NCI-H2196 (cell line): ENCODE measurements around the gene MIDN.
"Not testable (repeated sequence)": the region's sequence is repeated elsewhere in the genome, so short reads cannot be mapped to it uniquely, and the experiment has no call there.

Experiments used
- DNase-seq: peaks from one replicate; lab custom pipeline; 2025; ENCODE audit not compliant: unreplicated experiment; lab: John Stamatoyannopoulos, UW

Gene MIDN

DNA sequence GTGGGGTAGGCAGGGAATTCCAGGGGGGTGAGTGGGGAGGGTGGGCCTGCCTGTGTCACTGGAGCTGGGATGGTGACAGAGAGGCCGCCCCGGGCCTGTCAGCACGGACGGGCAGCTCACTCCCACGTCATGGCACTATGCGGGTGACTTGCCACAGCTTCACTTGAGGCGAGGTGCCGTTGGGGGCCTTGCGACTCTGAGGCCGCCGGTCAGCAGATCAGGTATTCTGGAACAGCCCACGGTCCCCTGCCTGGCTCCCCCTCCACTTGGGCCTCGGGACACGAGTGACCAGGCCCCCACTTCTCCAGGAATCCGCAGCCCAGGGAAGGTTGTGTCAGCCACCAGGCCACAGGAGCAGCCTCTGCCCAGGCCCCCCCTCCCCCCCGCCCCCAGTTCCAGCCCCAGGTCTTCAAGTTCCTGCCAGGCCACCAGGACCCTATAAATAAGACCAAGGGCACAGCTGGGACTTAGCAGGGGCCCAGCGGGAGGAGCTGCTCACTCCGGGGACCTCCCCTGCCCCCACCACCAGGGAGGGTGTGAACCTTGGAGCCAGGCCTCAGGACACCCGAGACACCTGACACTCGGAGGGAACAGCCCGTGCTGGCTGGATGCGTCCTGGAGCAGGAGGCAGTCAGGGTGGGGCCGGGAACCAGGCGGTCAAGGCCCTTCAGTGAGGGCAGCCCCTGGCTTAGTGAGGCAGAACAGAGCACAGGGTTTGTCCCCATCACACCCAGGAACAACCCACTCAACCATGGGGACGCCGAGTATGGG, 2.7 kb upstream of the MIDN start:
- DNase-seq = peak; percentile 12

DNA sequence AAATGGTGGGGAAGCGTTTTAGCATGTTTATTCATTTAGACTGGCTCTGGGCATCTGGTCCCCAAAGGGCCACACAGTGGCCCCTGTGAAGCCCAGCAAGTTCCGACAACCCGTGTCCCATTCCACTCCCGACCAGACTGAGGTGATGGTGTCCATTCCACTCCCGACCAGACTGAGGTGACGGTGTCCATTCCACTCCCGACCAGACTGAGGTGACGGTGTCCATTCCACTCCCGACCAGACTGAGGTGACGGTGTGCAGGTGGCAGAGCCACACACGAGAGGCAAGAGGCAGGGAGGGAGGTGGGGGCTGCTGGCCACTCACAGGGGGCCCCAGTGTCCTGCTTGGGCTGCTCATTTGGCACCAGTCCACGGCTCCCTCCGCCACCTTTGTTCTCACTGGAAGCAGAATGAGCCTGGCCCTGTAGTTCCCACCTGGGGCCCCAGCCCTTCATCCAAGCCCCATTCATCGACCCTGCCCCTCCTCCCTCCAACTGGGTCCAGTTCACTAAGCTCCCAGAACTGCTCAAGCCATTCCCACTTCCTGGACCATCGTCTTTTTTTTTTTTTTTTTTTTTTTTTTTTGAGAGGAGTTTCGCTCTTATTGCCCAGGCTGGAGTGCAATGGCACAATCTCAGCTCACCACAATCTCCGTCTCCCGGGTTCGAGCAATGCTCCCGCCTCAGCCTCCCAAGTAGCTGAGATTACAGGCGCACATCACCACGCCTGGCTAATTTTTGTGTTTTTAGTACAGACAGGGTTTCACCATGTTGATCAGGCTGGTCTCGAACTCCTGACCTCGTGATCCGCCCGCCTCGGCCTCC, 1.9 kb upstream of the MIDN start:
- DNase-seq = not testable (repeated sequence)

DNA sequence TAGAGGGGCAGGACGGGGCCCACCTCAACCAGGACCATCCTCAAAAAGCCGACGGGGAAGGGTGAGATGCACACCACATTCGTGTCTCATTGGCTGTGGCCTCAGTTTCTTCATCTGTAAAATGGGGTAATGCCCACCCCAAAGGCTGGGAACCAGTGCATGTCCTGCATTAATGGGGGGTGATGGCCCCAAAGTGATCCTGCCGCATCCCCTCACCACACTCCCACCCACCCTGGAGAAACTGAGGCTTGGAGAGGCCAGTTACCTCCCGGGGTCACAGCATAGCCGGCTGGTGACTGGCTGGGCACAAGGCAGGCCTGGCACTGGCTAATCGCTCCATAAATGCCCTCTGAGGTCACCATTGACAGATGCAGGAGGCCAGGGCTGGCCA, 640 bp upstream of the MIDN start:
- DNase-seq = no peak

DNA sequence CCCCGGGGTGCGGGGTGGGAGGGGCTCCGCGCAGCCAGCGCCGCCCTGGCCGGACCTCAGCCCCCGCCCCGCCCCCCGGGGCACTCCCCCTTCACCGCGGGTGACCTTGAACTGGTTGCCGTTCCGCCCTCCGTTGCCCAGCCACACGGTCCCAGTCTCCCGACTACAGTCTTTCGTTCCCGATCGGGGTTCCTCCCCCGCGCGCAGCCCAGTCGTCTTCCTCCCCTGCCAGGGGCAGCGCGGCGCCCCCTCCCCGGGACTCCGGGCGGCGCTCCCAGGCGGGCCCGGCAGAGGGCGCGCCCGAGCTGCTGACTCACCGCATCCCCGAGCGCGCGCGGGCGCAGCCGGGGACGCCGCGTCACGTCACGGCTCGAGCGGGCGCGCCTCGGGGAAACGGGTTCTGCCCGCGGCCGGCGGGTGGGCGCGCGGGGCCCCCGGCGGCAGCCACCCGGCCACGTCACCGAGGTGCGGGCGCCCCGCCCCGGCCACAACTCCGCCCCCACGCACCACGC, 459 bp downstream of the MIDN start:
- DNase-seq = peak; percentile 91

DNA sequence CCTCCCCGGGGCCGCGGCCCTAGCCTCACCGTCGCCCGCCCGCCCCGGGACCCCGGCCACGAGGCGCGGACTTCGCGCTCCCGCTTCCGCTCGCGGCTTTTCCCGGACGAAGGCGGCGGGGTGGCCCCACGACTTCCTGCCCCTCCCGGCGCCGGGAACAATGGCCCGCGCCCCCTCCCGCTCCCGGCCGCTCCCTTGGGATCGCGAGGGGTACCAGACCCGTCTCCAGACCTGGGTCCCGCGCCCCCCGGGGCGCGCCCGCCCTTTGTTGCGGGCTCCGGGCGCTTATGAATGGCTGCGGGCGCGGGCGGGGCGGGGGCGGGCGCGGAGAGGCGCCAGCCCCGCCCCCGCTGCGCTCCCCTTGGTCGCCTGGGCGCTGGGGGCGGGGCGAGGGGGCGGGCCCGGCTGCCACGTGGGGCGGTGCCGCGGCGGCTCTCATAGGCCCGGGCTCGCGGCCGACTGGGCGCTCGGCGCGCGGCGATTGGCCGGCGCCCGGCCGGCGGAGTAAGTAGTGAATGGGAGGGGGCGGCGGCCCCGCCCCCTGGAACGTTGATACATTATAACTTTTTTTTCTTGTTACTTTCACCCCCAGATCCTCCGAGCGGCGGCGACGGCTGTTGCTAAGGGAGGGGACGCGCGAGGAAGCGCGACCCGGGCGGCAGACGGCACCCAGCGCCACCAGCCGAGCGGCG, 1.1 kb downstream of the MIDN start:
- DNase-seq = peak; percentile 95

DNA sequence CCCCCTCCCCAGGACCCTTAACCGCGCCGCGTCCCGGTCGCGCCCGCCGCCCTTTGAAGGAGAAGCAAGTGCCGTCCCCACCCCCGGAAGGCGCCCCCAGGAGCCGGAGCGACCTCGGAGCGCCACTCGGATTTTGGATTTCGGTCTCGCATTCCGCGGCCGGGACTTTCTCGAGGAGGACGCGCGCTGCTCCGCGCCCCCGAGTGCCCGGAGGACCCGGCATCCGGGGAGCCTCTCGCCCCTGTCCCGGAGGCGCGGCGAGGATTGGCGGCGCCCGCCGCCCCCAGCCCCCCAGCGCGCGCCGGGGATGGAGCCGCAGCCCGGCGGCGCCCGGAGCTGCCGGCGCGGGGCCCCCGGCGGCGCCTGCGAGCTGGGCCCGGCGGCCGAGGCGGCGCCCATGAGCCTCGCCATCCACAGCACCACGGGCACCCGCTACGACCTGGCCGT, 1.6 kb downstream of the MIDN start:
- DNase-seq = no peak

DNA sequence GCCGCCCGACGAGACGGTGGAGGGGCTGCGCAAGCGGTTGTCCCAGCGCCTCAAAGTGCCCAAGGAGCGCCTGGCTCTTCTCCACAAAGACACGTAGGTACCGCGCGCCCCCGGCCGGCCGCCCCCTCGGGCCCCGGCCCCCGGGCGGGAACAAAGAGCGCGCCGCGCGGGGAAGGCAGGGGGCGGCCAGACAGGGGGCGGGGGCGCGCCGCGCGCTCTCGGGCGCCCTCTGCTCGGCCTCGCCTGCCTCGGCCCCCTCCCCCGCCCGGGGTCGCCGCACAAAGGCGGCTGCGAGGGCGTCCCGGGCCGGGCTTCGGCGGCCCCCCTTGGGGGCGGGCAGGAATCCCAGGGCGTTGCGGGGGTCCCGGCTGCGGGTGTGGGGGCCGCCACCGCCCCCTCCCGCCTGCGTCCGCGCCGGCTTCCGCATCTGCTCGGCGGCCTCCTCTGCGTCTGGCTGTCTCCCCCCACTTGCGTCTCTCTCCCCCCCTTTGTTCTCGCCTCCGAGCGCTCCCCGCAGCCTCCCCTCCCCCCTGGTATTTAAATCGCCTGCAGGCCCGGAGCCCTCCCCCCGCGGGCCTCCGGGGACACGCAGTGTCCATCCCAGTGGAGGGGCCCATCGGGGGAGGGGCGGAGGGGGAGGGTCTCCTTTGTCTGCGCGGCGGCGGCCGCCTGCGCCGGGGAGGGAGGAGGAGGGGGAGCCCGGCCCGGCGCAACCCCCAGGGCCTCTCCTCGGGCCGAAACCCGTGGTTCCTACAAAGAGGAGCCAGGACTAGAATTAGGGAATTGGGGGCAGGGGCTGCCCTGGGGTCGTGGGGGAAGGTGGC, 2.3 kb downstream of the MIDN start:
- peak; percentile 47 for DNase-seq

DNA sequence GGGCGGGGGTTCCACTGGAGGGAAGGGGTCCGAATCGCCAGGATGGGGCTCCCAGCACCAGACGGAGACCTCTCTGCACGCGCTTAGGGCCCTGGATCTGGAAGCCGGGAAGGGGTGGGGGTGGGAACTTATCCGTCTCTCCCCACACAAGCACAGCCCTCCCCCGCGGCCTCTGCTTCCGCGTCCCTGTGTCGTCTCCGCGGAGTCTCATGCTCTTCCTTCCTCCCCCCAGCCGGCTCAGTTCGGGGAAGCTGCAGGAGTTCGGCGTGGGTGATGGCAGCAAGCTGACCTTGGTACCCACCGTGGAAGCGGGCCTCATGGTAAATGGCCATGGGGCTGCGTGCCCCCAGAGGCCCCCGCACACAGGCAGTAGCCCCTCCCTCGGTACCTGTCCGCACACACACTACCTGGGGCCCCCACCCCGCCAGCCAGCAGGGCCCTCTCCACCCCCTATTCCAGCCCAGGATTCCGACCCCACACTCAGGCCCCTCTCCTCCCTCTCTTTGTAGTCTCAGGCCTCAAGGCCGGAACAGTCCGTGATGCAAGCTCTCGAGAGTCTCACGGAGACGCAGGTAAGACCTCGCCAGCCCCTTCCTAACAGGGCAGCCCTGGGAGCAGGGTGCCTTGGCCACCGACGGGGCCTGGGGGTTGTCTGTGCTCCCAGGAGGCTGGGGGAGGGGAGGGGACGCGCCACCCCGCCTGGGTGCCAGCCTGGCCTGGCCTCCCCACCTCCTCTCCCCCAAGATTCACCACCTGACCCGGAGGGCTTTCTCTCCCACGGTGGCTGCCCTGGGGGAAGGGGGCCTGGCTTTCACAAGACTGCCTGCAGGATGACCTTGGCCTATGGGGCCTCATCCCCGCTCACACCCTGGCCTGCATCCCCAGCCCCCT, 3.2 kb downstream of the MIDN start:
- DNase-seq = peak; percentile 57

DNA sequence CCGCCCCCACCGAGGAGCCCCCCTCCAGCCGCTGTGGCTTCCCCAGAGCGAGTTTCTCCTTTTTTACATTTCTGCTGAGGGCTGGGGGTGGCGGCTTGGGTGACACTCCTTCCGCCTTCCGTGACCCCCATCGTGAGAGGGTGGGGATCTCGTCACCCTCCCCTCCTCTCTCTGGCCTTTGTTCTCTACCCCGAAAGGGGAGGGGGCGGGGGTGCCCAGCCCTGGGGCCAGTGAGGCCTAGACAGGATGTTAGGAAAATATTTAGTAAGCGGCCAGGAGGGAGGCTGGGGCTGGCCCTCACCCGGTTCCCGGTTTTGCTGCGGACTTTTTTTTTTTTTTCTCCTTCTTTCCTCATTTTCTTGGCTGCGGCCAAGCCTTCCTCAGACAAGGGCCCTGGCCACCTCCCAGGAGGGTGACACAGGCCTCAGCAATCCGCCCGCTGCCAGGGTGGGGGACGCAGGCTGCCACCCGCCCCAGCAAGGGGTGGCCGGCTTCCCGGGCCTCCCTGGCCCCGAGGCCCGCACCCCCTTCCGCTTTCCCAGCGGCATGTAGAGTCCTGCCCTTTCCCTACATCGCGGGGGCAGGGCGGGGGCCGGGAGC, 3.9 kb downstream of the MIDN start:
- DNase-seq = peak; percentile 83

DNA sequence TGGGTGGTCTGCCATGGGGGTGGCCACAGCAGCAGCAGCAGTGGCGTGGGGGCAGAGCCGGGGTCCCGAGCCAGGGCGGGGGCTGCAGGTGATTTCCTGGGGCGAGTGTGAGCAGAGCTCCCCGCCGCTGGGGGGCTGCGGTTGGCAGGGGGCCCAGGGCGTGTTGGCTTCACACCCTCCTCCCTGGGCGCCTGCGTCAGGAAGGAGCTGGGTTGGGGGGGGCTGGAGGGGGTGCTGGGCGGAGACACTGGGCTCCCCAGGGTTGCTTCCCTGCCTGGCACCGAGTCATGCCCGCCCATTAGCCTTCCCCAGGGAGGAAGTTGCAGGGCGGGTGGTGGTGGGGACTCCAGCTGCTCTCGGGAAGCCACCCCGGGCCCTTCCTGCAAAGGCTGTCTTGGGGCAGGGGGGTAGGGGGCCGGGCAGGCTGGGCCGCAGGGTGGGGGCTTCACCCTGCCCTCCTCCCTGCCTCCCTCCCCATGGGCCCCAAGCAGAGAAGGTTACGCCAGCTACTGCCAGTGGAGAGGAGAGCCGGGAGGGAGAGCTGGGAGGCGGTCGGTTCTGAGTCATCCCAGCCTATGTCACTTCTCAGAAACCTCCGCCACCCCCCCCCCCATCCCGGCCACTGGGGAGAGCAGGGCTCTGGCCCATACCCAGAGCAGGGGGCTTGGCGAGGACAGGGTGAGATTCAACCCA, 4.6 kb downstream of the MIDN start:
- DNase-seq = peak; percentile 96

DNA sequence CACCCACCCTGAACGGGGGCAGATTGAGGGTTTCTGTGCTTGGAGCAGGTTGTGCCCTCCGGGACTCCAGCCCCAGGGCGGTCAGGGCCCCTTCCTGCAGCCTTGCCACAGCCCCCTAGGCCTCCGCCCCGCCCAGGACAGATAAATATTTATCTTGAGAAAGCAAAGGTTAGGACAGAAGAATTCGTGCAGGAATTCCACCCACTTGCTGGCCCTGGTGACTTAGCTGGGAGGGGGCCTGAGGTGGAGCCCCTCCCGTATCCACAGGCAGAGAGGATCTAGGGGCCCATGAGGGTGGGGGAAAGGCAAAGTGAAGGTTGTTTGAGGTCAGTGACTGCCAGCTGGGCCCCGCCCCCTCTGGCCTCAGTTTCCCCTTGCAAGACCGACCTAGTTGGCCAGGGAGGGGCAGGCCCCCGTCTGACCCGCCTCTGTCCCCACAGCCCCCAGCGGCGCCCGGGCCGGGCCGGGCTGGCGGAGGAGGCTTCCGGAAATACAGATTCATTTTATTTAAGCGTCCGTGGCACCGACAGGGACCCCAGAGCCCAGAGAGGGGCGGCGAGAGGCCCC, 5.2 kb downstream of the MIDN start:
- DNase-seq = no peak

DNA sequence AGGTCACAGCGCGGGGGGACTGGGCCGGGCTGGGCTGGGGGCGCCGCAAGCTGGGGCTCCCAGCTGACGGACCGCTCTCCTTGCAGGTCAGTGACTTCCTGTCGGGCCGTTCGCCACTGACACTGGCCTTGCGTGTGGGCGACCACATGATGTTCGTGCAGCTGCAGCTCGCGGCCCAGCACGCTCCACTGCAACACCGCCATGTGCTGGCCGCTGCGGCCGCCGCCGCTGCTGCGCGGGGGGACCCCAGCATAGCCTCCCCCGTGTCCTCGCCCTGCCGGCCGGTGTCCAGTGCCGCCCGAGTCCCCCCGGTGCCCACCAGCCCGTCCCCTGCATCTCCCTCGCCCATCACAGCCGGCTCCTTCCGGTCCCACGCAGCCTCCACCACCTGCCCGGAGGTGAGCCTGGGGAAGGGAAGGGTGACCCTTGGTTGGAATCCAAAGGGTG, 5.7 kb downstream of the MIDN start:
- no peak for DNase-seq

DNA sequence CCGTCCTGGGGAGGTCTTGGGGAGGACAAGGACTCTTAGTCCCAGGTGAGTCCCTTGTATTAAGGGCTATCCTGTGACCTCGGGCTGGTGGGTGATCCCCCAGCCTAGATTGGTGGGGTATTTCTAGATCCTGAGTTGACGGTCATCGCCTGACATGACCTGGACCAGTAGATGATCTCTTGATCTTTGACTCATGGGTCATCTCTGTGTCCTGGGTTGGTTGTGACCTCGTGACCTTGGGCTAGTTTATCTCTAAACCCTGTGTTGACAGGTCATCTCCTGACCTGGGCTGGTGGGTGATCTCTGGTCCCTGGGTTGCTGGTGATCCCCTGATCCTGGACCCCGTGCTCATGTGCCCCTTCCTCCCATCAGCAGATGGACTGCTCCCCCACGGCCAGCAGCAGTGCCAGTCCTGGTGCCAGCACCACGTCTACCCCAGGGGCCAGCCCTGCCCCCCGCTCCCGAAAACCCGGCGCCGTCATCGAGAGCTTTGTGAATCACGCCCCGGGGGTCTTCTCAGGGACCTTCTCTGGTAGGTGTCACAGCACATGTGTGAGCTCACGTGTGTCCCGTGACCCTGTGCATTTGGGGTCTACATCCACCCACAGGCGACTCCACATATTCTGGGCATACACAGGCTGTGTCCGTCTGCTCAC, 6.3 kb downstream of the MIDN start:
- DNase-seq = no peak

DNA sequence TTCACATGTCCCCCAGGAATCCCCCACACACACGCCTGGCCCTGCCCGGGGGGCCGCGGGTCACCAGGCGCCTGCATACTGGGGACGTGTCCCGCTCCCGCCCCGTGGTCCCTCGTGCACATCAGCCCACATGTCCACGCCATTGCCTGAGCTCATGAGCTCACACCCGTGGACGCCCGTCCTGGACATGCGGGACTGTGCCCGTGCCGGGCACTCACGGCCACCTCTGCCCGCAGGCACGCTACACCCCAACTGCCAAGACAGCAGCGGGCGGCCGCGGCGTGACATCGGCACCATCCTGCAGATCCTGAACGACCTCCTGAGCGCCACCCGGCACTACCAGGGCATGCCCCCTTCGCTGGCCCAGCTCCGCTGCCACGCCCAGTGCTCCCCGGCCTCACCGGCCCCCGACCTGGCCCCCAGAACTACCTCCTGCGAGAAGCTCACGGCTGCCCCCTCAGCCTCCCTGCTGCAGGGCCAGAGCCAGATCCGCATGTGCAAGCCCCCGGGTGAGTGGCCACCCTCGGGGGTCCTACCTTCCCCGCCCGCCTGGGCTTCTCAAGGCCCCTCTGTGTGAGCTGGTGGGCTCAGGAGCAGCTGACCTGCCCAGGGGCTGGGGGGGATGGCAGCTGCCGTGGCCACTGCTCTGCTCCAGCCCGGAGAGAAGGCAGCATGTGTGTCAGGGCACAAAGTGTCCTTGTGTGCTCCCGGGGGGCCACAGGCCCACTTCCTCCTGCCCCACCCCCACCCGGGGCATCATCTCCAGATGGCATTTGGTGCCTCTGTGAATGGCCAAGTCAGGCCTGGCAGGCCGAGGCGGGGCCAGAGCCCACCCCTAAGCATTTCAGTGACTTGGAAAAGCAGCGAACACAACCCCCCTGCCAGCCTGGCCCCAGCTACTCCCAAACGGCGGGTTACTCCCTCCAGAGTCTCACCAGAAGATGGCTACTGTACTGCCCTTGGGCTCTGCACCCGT, 7.1 kb downstream of the MIDN start:
- DNase-seq = no peak

DNA sequence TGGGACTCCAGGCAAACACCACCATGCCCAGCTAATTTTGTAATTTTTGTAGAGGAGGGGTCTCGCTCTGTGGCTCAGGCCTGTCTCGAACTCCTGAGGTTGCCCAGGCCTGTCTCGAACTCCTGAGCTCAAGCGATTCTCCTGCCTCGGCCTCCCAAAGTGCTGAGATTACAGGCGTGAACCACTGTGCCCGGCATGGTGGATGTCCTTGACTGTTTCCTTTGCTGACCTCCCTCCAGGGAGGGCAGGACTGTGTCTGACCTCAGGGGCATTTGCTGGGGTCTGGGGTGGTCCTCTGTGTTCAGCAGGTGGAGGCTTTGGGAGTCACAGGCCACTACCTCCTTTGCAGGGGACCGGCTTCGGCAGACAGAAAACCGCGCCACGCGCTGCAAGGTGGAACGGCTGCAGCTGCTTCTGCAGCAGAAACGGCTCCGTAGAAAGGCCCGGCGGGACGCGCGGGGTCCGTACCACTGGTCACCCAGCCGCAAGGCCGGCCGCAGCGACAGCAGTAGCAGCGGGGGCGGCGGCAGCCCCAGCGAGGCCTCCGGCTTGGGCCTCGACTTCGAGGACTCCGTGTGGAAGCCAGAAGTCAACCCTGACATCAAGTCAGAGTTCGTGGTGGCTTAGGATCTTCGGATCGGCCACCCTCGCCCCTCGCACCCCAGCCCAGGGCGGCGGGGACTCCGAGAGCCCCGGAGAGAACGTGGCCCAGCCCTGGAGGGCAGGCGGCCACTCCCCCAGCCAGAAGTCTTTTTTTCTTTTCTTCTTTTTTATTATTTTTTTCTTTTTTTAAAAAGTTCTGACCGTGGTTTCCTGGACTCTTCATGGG, 8.5 kb downstream of the MIDN start:
- no peak for DNase-seq
